Activated CD4-positive, alpha-beta T cell treated with anti-CD3 and anti-CD28 coated beads, Interleukin-2, amount 50 U/mL, for 24 hours (primary cell): ENCODE measurements around the gene CPN1.
"Not testable (repeated sequence)": the region's sequence is repeated elsewhere in the genome, so short reads cannot be mapped to it uniquely, and the experiment has no call there.

Experiments
- DNase-seq, 2 donors: peaks; one replicate each; pipeline ENCODE4 v3.0.0-alpha.2; 2020; ENCODE audit warnings: low read depth in 1 of 2, low spot score in 1 of 2

Gene CPN1

GRCh38 chr10:100025576-100025975, 56.1 kb downstream of the CPN1 start:
- no peak for DNase-seq

- DNase-seq: no peak
These were observed 56.9 kb downstream of the CPN1 start for GRCh38 chr10:100024748-100025147.

GRCh38 chr10:100022403-100022802, 59.3 kb downstream of the CPN1 start:
- no peak for DNase-seq

- DNase-seq: no peak
These were observed 60.3 kb downstream of the CPN1 start for GRCh38 chr10:100021322-100021721.

- no peak for DNase-seq
These were observed 60.8 kb downstream of the CPN1 start for GRCh38 chr10:100020886-100021253.

GRCh38 chr10:100020142-100020885, 61.4 kb downstream of the CPN1 start:
- no peak for DNase-seq

GRCh38 chr10:100019787-100020141, 61.9 kb downstream of the CPN1 start:
- DNase-seq: no peak

GRCh38 chr10:100014071-100014762, 67.5 kb downstream of the CPN1 start:
- no peak for DNase-seq

- DNase-seq: no peak
These were observed 68.0 kb downstream of the CPN1 start for GRCh38 chr10:100013621-100014020.

GRCh38 chr10:100011906-100012305, 69.8 kb downstream of the CPN1 start:
- not testable (repeated sequence) for DNase-seq

GRCh38 chr10:100009793-100010676, 71.6 kb downstream of the CPN1 start, which contains the start of gene DNMBP:
DNMBP (minus strand) TSS chr10:100009947; CDS start chr10:99972124, 37,823 bp downstream.
- peak; percentile 57 to 66 for DNase-seq

- peak in 1 of 2 donors; percentile 17 for DNase-seq
These were observed 72.3 kb downstream of the CPN1 start for GRCh38 chr10:100009283-100009792.

- DNase-seq: no peak
These were observed 72.9 kb downstream of the CPN1 start for GRCh38 chr10:100008708-100009282.

GRCh38 chr10:100008142-100008522, 73.5 kb downstream of the CPN1 start:
- no peak for DNase-seq

GRCh38 chr10:100007231-100008141, 74.2 kb downstream of the CPN1 start:
- DNase-seq: no peak

GRCh38 chr10:100006243-100006886, 75.3 kb downstream of the CPN1 start:
- peak in 1 of 2 donors; percentile 15 for DNase-seq

- DNase-seq: no peak
These were observed 76.7 kb downstream of the CPN1 start for GRCh38 chr10:100004805-100005510.

GRCh38 chr10:100000109-100000644, 81.5 kb downstream of the CPN1 start:
- DNase-seq: no peak
